Measurements from ENCODE around the gene CTAGE8. TPM values are rescaled to one million over a fixed set of nuclear protein-coding genes. Genes with fewer than 3 reads are reported as not detected.
"Not testable (repeated sequence)": the region's sequence is repeated elsewhere in the genome, so short reads cannot be mapped to it uniquely, and the experiment has no call there.

Gene CTAGE8
- not detected in 2 replicates for total RNA-seq (2014; rRNA removed; shearing (Covaris generic))

- H3K4me3 ChIP-seq (ENCODE audit: insufficient read depth, low read depth, low read length); H3K36me3 ChIP-seq (replicated peaks; ENCODE audit: control insufficient read depth, insufficient read depth, low read length); DNase-seq; H3K27me3 ChIP-seq (ENCODE audit: control insufficient read depth, insufficient read depth, low read length): not testable (repeated sequence)
Measured at GRCh38 chr7:144269188-144269587, at the start of gene CTAGE8. Gene CTAGE8 (minus strand): TSS chr7:144269288. CDS start chr7:144269250, 38 bp downstream.

GRCh38 chr7:144317537-144317936, 48.4 kb upstream of the CTAGE8 start:
- not testable (repeated sequence) for H3K36me3 ChIP-seq (replicated peaks; ENCODE audit: control insufficient read depth, insufficient read depth, low read length); H3K4me3 ChIP-seq (ENCODE audit: insufficient read depth, low read depth, low read length); H3K27me3 ChIP-seq (ENCODE audit: control insufficient read depth, insufficient read depth, low read length); DNase-seq

GRCh38 chr7:144311872-144312469, 42.9 kb upstream of the CTAGE8 start, which contains the start of gene OR2A1:
Gene OR2A1 (plus strand): TSS chr7:144312419. CDS start chr7:144318125, 5,706 bp downstream.
- not testable (repeated sequence) for H3K4me3 ChIP-seq (ENCODE audit: insufficient read depth, low read depth, low read length); H3K27me3 ChIP-seq (ENCODE audit: control insufficient read depth, insufficient read depth, low read length); H3K36me3 ChIP-seq (replicated peaks; ENCODE audit: control insufficient read depth, insufficient read depth, low read length); DNase-seq

GRCh38 chr7:144311218-144311617, 42.1 kb upstream of the CTAGE8 start:
- H3K27me3 ChIP-seq (ENCODE audit: control insufficient read depth, insufficient read depth, low read length); H3K4me3 ChIP-seq (ENCODE audit: insufficient read depth, low read depth, low read length); H3K36me3 ChIP-seq (replicated peaks; ENCODE audit: control insufficient read depth, insufficient read depth, low read length); DNase-seq: not testable (repeated sequence)

- not testable (repeated sequence) for DNase-seq; H3K4me3 ChIP-seq (ENCODE audit: insufficient read depth, low read depth, low read length); H3K36me3 ChIP-seq (replicated peaks; ENCODE audit: control insufficient read depth, insufficient read depth, low read length); H3K27me3 ChIP-seq (ENCODE audit: control insufficient read depth, insufficient read depth, low read length)
Measured at GRCh38 chr7:144309702-144310101, 40.6 kb upstream of the CTAGE8 start.

- not testable (repeated sequence) for H3K27me3 ChIP-seq (ENCODE audit: control insufficient read depth, insufficient read depth, low read length); H3K4me3 ChIP-seq (ENCODE audit: insufficient read depth, low read depth, low read length); H3K36me3 ChIP-seq (replicated peaks; ENCODE audit: control insufficient read depth, insufficient read depth, low read length); DNase-seq
Measured at GRCh38 chr7:144305156-144305555, 36.1 kb upstream of the CTAGE8 start.

GRCh38 chr7:144303607-144304006, 34.5 kb upstream of the CTAGE8 start:
- H3K4me3 ChIP-seq (ENCODE audit: insufficient read depth, low read depth, low read length); H3K36me3 ChIP-seq (replicated peaks; ENCODE audit: control insufficient read depth, insufficient read depth, low read length); H3K27me3 ChIP-seq (ENCODE audit: control insufficient read depth, insufficient read depth, low read length); DNase-seq: not testable (repeated sequence)

GRCh38 chr7:144302578-144303303, 33.7 kb upstream of the CTAGE8 start:
- H3K4me3 ChIP-seq (ENCODE audit: insufficient read depth, low read depth, low read length); H3K36me3 ChIP-seq (replicated peaks; ENCODE audit: control insufficient read depth, insufficient read depth, low read length); DNase-seq; H3K27me3 ChIP-seq (ENCODE audit: control insufficient read depth, insufficient read depth, low read length): not testable (repeated sequence)

GRCh38 chr7:144293794-144294499, 24.9 kb upstream of the CTAGE8 start:
- not testable (repeated sequence) for H3K36me3 ChIP-seq (replicated peaks; ENCODE audit: control insufficient read depth, insufficient read depth, low read length); H3K4me3 ChIP-seq (ENCODE audit: insufficient read depth, low read depth, low read length); H3K27me3 ChIP-seq (ENCODE audit: control insufficient read depth, insufficient read depth, low read length); DNase-seq

GRCh38 chr7:144292384-144293161, 23.5 kb upstream of the CTAGE8 start:
- H3K36me3 ChIP-seq (replicated peaks; ENCODE audit: control insufficient read depth, insufficient read depth, low read length); H3K4me3 ChIP-seq (ENCODE audit: insufficient read depth, low read depth, low read length); DNase-seq; H3K27me3 ChIP-seq (ENCODE audit: control insufficient read depth, insufficient read depth, low read length): not testable (repeated sequence)

- not testable (repeated sequence) for H3K36me3 ChIP-seq (replicated peaks; ENCODE audit: control insufficient read depth, insufficient read depth, low read length); H3K27me3 ChIP-seq (ENCODE audit: control insufficient read depth, insufficient read depth, low read length); DNase-seq; H3K4me3 ChIP-seq (ENCODE audit: insufficient read depth, low read depth, low read length)
Measured at GRCh38 chr7:144291607-144292006, 22.5 kb upstream of the CTAGE8 start.

- not testable (repeated sequence) for H3K4me3 ChIP-seq (ENCODE audit: insufficient read depth, low read depth, low read length); H3K36me3 ChIP-seq (replicated peaks; ENCODE audit: control insufficient read depth, insufficient read depth, low read length); DNase-seq; H3K27me3 ChIP-seq (ENCODE audit: control insufficient read depth, insufficient read depth, low read length)
Measured at GRCh38 chr7:144287171-144287784, 18.2 kb upstream of the CTAGE8 start.

- DNase-seq; H3K27me3 ChIP-seq (ENCODE audit: control insufficient read depth, insufficient read depth, low read length); H3K36me3 ChIP-seq (replicated peaks; ENCODE audit: control insufficient read depth, insufficient read depth, low read length); H3K4me3 ChIP-seq (ENCODE audit: insufficient read depth, low read depth, low read length): not testable (repeated sequence)
Measured at GRCh38 chr7:144283716-144284115, 14.6 kb upstream of the CTAGE8 start.

GRCh38 chr7:144282490-144282889, 13.4 kb upstream of the CTAGE8 start:
- DNase-seq; H3K36me3 ChIP-seq (replicated peaks; ENCODE audit: control insufficient read depth, insufficient read depth, low read length); H3K27me3 ChIP-seq (ENCODE audit: control insufficient read depth, insufficient read depth, low read length); H3K4me3 ChIP-seq (ENCODE audit: insufficient read depth, low read depth, low read length): not testable (repeated sequence)

Measured in H7 (cell line).